ENCODE measurements around the gene KLHL20.
A peak's percentile ranks its signal among the peaks of the same experiment; 100 is the strongest.
"Not testable (repeated sequence)": the region's sequence is repeated elsewhere in the genome, so short reads cannot be mapped to it uniquely, and the experiment has no call there.

KLHL20 gene, protein sequence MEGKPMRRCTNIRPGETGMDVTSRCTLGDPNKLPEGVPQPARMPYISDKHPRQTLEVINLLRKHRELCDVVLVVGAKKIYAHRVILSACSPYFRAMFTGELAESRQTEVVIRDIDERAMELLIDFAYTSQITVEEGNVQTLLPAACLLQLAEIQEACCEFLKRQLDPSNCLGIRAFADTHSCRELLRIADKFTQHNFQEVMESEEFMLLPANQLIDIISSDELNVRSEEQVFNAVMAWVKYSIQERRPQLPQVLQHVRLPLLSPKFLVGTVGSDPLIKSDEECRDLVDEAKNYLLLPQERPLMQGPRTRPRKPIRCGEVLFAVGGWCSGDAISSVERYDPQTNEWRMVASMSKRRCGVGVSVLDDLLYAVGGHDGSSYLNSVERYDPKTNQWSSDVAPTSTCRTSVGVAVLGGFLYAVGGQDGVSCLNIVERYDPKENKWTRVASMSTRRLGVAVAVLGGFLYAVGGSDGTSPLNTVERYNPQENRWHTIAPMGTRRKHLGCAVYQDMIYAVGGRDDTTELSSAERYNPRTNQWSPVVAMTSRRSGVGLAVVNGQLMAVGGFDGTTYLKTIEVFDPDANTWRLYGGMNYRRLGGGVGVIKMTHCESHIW

DNA sequence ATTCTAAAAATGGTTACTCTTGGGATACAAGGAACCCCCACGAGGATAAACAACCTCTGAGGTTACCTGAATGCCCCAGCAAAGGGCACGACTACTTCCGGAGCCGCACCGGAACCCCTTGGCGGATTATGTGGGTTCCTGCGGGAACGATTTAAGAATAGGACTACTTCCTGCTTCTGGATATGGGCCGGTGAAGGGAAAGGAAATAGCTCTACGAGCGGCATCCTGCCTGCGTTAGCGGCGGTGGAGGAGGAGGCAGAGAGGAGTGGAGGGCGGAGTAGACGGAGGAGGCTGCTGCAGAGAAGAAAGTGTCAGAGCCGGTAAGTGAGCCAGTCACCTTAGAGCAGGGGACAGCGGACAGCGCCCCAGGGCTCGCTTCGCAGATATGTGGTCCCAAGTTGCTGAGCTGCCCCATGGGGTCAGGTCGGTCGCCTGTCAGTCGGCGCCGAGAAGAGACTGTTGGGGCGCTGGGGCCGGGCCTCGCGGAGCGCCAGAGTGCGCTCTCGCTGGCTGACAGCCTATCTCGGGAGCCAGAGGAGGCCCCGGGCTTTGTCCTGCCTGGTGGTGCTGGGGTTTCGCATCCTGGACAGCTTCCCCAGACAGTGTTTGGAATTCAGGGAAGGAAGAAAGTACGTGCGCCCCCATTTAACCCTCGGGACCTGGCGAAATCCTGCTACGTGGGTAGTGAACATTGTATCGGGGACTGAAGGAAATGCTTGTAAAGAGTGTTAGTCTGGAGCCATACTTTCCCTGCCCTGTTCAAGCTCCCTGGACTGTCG, at the start of gene KLHL20:
Gene KLHL20, plus strand, starts transcription at position 223 of the 779 bp plus-strand sequence. CDS start 1,063 bp downstream, outside the sequence.
- peak; percentile 92 for DNase-seq (ENCODE audit: low read depth)
- TF ChIP-seq MYC (IDR thresholded peaks at IDR 0.05; ENCODE audit: low read depth, low read length) (no peak; the same call in 1 of the 2 replicates), POLR2A (IDR thresholded peaks at IDR 0.05; ENCODE audit: extremely low read depth, insufficient read length) (peak; percentile 77), MAX (IDR thresholded peaks at IDR 0.05; ENCODE audit: low read depth, low read length) (no peak)
- TF ChIP-seq, protein P1, sequence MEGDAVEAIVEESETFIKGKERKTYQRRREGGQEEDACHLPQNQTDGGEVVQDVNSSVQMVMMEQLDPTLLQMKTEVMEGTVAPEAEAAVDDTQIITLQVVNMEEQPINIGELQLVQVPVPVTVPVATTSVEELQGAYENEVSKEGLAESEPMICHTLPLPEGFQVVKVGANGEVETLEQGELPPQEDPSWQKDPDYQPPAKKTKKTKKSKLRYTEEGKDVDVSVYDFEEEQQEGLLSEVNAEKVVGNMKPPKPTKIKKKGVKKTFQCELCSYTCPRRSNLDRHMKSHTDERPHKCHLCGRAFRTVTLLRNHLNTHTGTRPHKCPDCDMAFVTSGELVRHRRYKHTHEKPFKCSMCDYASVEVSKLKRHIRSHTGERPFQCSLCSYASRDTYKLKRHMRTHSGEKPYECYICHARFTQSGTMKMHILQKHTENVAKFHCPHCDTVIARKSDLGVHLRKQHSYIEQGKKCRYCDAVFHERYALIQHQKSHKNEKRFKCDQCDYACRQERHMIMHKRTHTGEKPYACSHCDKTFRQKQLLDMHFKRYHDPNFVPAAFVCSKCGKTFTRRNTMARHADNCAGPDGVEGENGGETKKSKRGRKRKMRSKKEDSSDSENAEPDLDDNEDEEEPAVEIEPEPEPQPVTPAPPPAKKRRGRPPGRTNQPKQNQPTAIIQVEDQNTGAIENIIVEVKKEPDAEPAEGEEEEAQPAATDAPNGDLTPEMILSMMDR (IDR thresholded peaks at IDR 0.05; ENCODE audit: low read depth, low read length): no peak

DNA sequence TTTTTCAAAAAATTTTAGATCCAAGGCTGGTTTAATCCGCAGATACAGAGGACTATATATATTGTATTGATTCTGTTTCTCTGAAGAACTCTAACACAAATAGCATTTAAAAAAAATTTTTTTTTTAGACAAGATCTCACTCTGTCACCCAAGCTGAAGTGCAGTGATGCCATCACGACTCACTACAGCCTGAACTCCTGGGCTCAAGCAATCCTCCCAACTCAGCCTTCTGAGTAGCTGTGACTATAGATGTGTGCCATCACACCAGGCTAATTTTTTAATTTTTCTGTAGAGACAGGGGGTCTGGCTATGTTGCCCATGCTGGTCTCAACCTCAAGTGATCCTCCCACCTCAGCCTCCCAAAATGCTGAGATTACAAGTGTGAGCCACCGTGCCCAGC, 48.1 kb upstream of the KLHL20 start:
- no peak overlapping the region for H3K4me3 ChIP-seq (ENCODE audit: low read depth, low read length)
- no peak for DNase-seq (ENCODE audit: low read depth)
- TF ChIP-seq, protein P1 (IDR thresholded peaks at IDR 0.05; ENCODE audit: low read depth, low read length): no peak
- TF ChIP-seq MAX (IDR thresholded peaks at IDR 0.05; ENCODE audit: low read depth, low read length) (no peak), MYC (IDR thresholded peaks at IDR 0.05; ENCODE audit: low read depth, low read length) (no peak), POLR2A (IDR thresholded peaks at IDR 0.05; ENCODE audit: extremely low read depth, insufficient read length) (no peak)

More for the DNA sequence above, at the start of gene KLHL20:
- peak within 1 kb of the TSS; percentile 93 for H3K4me3 ChIP-seq (ENCODE audit: low read depth, low read length)

- no peak within 1 kb of the TSS for H3K4me3 ChIP-seq (ENCODE audit: low read depth, low read length)
- TF ChIP-seq, protein P1 (IDR thresholded peaks at IDR 0.05; ENCODE audit: low read depth, low read length): no peak
- TF ChIP-seq POLR2A (IDR thresholded peaks at IDR 0.05; ENCODE audit: extremely low read depth, insufficient read length) (no peak), MAX (IDR thresholded peaks at IDR 0.05; ENCODE audit: low read depth, low read length) (no peak), MYC (IDR thresholded peaks at IDR 0.05; ENCODE audit: low read depth, low read length) (no peak)
Measured at GRCh38 chr1:173669491-173669941, 45.3 kb upstream of the KLHL20 start, which contains the start of gene ANKRD45. TSS of gene ANKRD45 (minus strand) at chr1:173669851. CDS start at chr1:173659418, 10,433 bp downstream.

DNA sequence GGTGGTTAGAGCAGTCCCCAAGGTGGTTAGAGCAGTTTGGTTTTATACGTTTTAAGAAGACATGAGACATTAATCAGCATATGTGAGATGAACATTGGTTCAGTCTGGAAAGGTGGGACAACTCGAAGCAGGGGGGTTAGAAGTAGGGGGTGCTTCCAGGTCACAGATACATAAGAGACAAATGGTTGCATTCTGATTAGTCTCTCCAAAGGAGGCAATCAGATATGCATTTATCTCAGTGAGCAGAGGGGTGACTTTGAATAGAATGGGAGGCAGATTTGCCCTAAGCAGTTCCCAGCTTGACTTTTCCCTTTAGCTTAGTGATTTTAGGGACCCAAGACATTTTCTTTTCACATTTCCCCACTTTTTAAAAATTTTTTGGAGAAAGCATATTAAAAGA, 40.3 kb upstream of the KLHL20 start:
- DNase-seq (ENCODE audit: low read depth): not testable (repeated sequence)

More at GRCh38 chr1:173669491-173669941, 45.3 kb upstream of the KLHL20 start, which contains the start of gene ANKRD45:
- no peak for DNase-seq (ENCODE audit: low read depth)

GRCh38 chr1:173680152-173680551, 34.6 kb upstream of the KLHL20 start:
- not testable (repeated sequence) for DNase-seq (ENCODE audit: low read depth); H3K4me3 ChIP-seq (ENCODE audit: low read depth, low read length)

More for the DNA sequence above, 40.3 kb upstream of the KLHL20 start:
- H3K4me3 ChIP-seq (ENCODE audit: low read depth, low read length): not testable (repeated sequence)

GRCh38 chr1:173682184-173682583, 32.6 kb upstream of the KLHL20 start:
- no peak for TF ChIP-seq POLR2A (IDR thresholded peaks at IDR 0.05; ENCODE audit: extremely low read depth, insufficient read length)
- no peak for TF ChIP-seq MYC (IDR thresholded peaks at IDR 0.05; ENCODE audit: low read depth, low read length)
- TF ChIP-seq MAX (IDR thresholded peaks at IDR 0.05; ENCODE audit: low read depth, low read length): no peak
- TF ChIP-seq, protein P1 (IDR thresholded peaks at IDR 0.05; ENCODE audit: low read depth, low read length): no peak
- no peak for DNase-seq (ENCODE audit: low read depth)
- H3K4me3 ChIP-seq (ENCODE audit: low read depth, low read length): no peak overlapping the region

- not testable (repeated sequence) for DNase-seq (ENCODE audit: low read depth); H3K4me3 ChIP-seq (ENCODE audit: low read depth, low read length)
Measured at GRCh38 chr1:173683838-173684237, 30.9 kb upstream of the KLHL20 start.

GRCh38 chr1:173685121-173685520, 29.7 kb upstream of the KLHL20 start:
- not testable (repeated sequence) for H3K4me3 ChIP-seq (ENCODE audit: low read depth, low read length); DNase-seq (ENCODE audit: low read depth)

Measured in NB4 (cell line).